ENCODE measurements around the gene ROR1. TPM values are rescaled to one million over a fixed set of nuclear protein-coding genes. Genes with fewer than 3 reads are reported as not detected.

Gene ROR1
- total RNA-seq, 1 donor from 2014 or later = 11.0 TPM

DNA sequence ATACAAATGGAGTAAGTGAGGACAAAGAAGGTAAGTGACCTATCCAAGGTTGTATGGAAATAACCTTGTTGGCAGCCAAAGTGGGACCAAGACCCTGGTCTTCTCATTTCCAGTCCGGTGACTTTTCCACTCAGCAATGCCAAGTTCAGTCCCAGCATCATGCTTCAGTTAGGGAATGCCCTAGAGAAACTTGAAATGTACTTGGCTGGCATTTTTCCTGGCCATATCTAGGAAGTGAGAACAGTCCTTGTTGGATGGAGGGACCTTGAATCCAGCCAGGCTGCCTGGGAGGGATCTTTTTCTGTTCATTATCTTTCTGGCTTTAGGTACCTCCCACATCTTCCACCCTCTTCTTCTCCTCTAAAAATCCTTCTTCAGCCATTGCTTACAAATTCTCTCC is 352.8 kb downstream of the ROR1 start:
- no peaks in the 10 kb centered on the region for H3K36me3 Mint-ChIP-seq (ENCODE audit: low read depth)
- peaks cover 14% of the 10 kb centered on the region for H3K4me1 Mint-ChIP-seq

DNA sequence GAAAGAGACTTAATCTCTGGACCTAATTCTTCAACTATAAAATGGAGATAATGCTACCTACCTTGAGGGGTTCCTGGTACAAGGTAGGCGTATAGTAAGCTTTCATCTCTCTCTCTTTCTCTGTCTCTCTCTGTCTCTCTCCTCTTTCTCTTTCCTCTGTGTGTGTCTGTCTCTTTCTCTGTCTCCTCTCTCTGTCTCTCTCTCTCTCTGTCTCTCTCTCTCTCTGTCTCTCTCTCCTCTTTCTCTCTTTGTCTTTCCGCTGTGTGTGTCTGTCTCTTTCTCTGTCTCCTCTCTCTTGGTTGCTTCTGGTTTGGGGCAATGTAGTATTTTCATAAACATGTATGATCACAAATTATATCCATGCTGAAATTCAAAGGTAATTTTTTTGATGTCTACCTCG is 353.5 kb downstream of the ROR1 start:
- DNase-seq (ENCODE audit: low read depth, low spot score) = no peak
- H3K27ac Mint-ChIP-seq (ENCODE audit: unreplicated experiment) = no peak overlapping the region
- H3K4me1 Mint-ChIP-seq = peaks cover 14% of the 10 kb centered on the region
- no peaks in the 10 kb centered on the region for H3K27me3 Mint-ChIP-seq (ENCODE audit: low read depth)
- no peaks in the 10 kb centered on the region for H3K36me3 Mint-ChIP-seq (ENCODE audit: low read depth)
- TF ChIP-seq, protein P1, sequence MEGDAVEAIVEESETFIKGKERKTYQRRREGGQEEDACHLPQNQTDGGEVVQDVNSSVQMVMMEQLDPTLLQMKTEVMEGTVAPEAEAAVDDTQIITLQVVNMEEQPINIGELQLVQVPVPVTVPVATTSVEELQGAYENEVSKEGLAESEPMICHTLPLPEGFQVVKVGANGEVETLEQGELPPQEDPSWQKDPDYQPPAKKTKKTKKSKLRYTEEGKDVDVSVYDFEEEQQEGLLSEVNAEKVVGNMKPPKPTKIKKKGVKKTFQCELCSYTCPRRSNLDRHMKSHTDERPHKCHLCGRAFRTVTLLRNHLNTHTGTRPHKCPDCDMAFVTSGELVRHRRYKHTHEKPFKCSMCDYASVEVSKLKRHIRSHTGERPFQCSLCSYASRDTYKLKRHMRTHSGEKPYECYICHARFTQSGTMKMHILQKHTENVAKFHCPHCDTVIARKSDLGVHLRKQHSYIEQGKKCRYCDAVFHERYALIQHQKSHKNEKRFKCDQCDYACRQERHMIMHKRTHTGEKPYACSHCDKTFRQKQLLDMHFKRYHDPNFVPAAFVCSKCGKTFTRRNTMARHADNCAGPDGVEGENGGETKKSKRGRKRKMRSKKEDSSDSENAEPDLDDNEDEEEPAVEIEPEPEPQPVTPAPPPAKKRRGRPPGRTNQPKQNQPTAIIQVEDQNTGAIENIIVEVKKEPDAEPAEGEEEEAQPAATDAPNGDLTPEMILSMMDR (conservative IDR thresholded peaks at IDR 0.05) = no peak
- H3K9me3 Mint-ChIP-seq = no peaks in the 10 kb centered on the region
- H3K4me3 Mint-ChIP-seq = no peak overlapping the region

More for the DNA sequence above, 352.8 kb downstream of the ROR1 start:
- Mint-ChIP-seq H3K27ac (ENCODE audit: unreplicated experiment) (no peak overlapping the region), H3K27me3 (ENCODE audit: low read depth) (no peaks in the 10 kb centered on the region), H3K4me3 (no peak overlapping the region), H3K9me3 (no peaks in the 10 kb centered on the region)
- DNase-seq (ENCODE audit: low read depth, low spot score) = no peak
- TF ChIP-seq, protein P1 (conservative IDR thresholded peaks at IDR 0.05) = no peak

DNA sequence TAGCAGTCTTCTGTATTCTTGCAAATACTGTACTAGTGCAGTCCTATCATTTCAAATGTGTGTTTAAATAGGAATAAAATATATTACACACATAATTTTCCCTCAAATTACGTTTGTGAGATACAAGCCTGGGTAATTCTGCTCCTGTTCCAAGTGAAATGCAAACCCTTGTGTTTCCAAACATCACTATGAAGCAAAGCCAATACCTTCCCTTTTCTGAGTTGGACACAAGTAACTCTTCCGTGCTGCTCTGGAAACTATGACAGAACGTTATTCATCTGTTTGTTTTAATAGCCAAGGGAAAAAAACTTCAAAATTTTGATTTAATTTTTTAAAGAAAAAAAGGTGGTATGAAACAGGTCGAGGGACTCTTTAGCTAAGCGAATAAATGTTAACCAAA is 355.9 kb downstream of the ROR1 start:
- no peak for DNase-seq (ENCODE audit: low read depth, low spot score)
- H3K36me3 Mint-ChIP-seq (ENCODE audit: low read depth) = no peaks in the 10 kb centered on the region
- no peak overlapping the region for H3K4me3 Mint-ChIP-seq
- H3K27ac Mint-ChIP-seq (ENCODE audit: unreplicated experiment) = no peak overlapping the region
- H3K27me3 Mint-ChIP-seq (ENCODE audit: low read depth) = no peaks in the 10 kb centered on the region
- H3K4me1 Mint-ChIP-seq = peaks cover 14% of the 10 kb centered on the region
- H3K9me3 Mint-ChIP-seq = no peaks in the 10 kb centered on the region
- TF ChIP-seq, protein P1 (conservative IDR thresholded peaks at IDR 0.05) = no peak

DNA sequence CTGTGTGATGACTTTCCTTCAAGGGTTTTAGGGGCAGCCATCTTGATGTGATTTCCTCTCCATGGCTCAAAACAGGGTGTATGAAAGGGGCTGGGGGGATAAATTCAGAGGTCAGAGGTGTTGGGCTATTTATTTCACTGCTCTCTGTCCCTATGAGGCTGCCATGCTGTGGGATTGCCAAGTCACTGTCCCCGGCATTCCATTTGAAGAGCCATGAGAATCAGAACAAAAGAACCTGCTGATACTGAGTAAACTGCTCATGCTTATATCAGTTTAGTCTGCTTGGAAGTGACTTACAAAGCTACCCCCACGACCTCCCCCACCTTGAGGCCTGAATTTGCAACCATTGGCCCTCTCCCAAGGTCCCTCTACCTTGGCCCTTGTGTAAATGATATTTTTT is 357.3 kb downstream of the ROR1 start:
- DNase-seq (ENCODE audit: low read depth, low spot score) = no peak
- no peaks in the 10 kb centered on the region for H3K36me3 Mint-ChIP-seq (ENCODE audit: low read depth)
- peaks cover 14% of the 10 kb centered on the region for H3K4me1 Mint-ChIP-seq
- no peaks in the 10 kb centered on the region for H3K9me3 Mint-ChIP-seq
- no peak overlapping the region for H3K4me3 Mint-ChIP-seq
- no peak overlapping the region for H3K27ac Mint-ChIP-seq (ENCODE audit: unreplicated experiment)
- TF ChIP-seq, protein P1 (conservative IDR thresholded peaks at IDR 0.05) = no peak
- H3K27me3 Mint-ChIP-seq (ENCODE audit: low read depth) = no peaks in the 10 kb centered on the region

DNA sequence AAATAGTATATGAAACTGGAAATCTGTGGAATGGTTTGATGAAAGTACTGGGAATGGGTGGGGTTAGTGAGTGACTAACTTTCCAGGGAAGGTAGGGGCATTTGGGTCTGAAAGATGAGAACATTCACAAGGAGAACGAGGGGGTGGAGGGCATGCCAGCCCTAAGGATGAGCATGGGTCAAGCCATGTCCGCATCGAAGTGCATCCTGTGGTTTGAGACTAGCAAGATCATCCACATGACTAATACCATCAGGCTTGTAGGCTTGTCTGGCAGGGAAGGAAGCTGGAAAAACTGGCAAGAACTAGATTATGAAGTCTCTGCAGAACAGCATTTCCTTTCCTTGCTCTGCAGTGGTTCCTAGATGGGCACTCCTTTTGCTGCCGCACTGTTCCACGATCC is 359.2 kb downstream of the ROR1 start:
- Mint-ChIP-seq H3K36me3 (ENCODE audit: low read depth) (no peaks in the 10 kb centered on the region), H3K9me3 (no peaks in the 10 kb centered on the region), H3K4me1 (peaks cover 22% of the 10 kb centered on the region), H3K4me3 (no peak overlapping the region), H3K27me3 (ENCODE audit: low read depth) (no peaks in the 10 kb centered on the region), H3K27ac (ENCODE audit: unreplicated experiment) (peak overlapping the region; percentile 81)
- TF ChIP-seq, protein P1 (conservative IDR thresholded peaks at IDR 0.05) = no peak
- no peak for DNase-seq (ENCODE audit: low read depth, low spot score)

All from neural crest cell (in vitro differentiated cells).